ELR (cell line): ENCODE measurements around the gene TNS1.
"Not testable (repeated sequence)": the region's sequence is repeated elsewhere in the genome, so short reads cannot be mapped to it uniquely, and the experiment has no call there.

ENCODE experiments used
- DNase-seq: peaks from one replicate; pipeline ENCODE4 v3.0.0-alpha.2; 2015; ENCODE audit warnings: low read depth

Gene TNS1

GRCh38 chr2:218029366-218030360 lies 26.9 kb upstream of the TNS1 start:
- no peak for DNase-seq

- DNase-seq = no peak
Observed at GRCh38 chr2:218028562-218029348, 26.0 kb upstream of the TNS1 start.

GRCh38 chr2:218028189-218028495 lies 25.3 kb upstream of the TNS1 start:
- no peak for DNase-seq

GRCh38 chr2:218027426-218028188 lies 24.8 kb upstream of the TNS1 start:
- DNase-seq = no peak

GRCh38 chr2:218026676-218027425 lies 24.1 kb upstream of the TNS1 start:
- DNase-seq = no peak

- no peak for DNase-seq
Observed at GRCh38 chr2:218026244-218026643, 23.4 kb upstream of the TNS1 start.

- DNase-seq = no peak
Observed at GRCh38 chr2:218024871-218025270, 22.1 kb upstream of the TNS1 start.

- DNase-seq = no peak
Observed at GRCh38 chr2:218024336-218024735, 21.5 kb upstream of the TNS1 start.

GRCh38 chr2:218023636-218024035 lies 20.8 kb upstream of the TNS1 start:
- no peak for DNase-seq

GRCh38 chr2:218022851-218023530 lies 20.2 kb upstream of the TNS1 start:
- DNase-seq = no peak

GRCh38 chr2:218022131-218022850 lies 19.5 kb upstream of the TNS1 start:
- no peak for DNase-seq

GRCh38 chr2:218021536-218022071 lies 18.8 kb upstream of the TNS1 start:
- DNase-seq = no peak

- no peak for DNase-seq
Observed at GRCh38 chr2:218020966-218021535, 18.3 kb upstream of the TNS1 start.

GRCh38 chr2:218020281-218020680 lies 17.5 kb upstream of the TNS1 start:
- no peak for DNase-seq

- DNase-seq = no peak
Observed at GRCh38 chr2:218019411-218020060, 16.7 kb upstream of the TNS1 start.

- not testable (repeated sequence) for DNase-seq
Observed at GRCh38 chr2:218018842-218019125, 16.0 kb upstream of the TNS1 start.

- DNase-seq = no peak
Observed at GRCh38 chr2:218017211-218018053, 14.6 kb upstream of the TNS1 start.

GRCh38 chr2:218016810-218017209 lies 14.0 kb upstream of the TNS1 start:
- no peak for DNase-seq
